MM.1S (cell line): ENCODE measurements around the gene SH3PXD2A.

Experiments used
- EZH2 ChIP-seq: fragments of 300-600 bp; sonication (generic); optimal IDR thresholded peaks from 2 replicates; pipeline ENCODE3; 2017; ENCODE audit warnings: low read depth, mild to moderate bottlenecking, antibody characterized with exemption, low read length, mixed read lengths
- EZH2phosphoT487 ChIP-seq: fragments of 300-600 bp; sonication (generic); IDR thresholded peaks from 2 replicates; pipeline ENCODE4 v1.6.1; 2018; ENCODE audit warnings: antibody characterized with exemption, low read length
- TF ChIP-seq, protein P1 (sequence below): fragments of 300-600 bp; sonication (generic); IDR thresholded peaks from 2 replicates; pipeline ENCODE4 v1.5.1; 2016; ENCODE audit warnings: antibody characterized with exemption, low read length, mixed read lengths

DNA sequence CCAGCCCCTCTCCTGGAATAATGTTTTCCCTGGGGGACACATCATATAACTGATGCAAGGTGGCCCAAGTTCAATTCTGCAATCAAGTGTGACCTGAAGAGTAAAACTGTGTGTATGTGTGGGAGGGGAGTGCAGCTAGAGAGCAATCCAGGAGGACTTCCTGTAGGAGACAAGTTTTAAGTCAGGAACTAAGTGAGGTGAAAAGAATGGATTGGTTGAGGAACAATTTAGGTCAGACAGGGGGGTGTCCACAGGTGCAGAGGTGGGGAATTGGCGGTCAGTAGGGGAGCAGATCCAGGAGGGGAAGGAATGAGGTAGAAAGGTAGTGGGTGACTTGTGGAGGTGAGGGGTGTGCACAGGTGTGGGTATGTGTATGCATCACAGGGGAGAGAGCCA lies 279.3 kb downstream of the SH3PXD2A start:
- TF ChIP-seq, protein P1, sequence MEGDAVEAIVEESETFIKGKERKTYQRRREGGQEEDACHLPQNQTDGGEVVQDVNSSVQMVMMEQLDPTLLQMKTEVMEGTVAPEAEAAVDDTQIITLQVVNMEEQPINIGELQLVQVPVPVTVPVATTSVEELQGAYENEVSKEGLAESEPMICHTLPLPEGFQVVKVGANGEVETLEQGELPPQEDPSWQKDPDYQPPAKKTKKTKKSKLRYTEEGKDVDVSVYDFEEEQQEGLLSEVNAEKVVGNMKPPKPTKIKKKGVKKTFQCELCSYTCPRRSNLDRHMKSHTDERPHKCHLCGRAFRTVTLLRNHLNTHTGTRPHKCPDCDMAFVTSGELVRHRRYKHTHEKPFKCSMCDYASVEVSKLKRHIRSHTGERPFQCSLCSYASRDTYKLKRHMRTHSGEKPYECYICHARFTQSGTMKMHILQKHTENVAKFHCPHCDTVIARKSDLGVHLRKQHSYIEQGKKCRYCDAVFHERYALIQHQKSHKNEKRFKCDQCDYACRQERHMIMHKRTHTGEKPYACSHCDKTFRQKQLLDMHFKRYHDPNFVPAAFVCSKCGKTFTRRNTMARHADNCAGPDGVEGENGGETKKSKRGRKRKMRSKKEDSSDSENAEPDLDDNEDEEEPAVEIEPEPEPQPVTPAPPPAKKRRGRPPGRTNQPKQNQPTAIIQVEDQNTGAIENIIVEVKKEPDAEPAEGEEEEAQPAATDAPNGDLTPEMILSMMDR: no peak
- TF ChIP-seq EZH2phosphoT487 (no peak), EZH2 (no peak)
